ENCODE data around the gene ADRA2C.

Gene ADRA2C

DNA sequence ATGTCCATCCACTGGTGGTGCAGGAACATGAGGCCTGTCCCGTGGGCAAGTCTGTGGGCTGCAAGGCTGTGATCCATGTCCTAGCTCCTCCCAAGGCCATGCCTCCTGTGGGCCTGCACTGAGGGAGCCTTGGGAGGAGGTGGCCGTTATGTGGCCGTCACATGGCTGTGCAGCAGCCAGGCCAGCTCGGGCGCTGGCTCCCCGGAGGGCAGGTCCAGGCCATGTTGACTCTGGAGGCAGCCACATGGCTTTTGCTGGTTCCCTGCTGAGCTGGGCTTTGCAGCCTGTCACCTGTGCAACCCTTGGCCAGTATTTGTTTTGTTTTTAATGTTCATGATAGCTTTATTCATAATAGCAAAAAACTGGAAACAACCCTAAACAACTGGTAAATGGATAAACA lies 13.3 kb downstream of the ADRA2C start:
- no peak overlapping the region for H3K4me3 ChIP-seq (replicated peaks; ENCODE audit: low read depth, low read length)
- TF ChIP-seq, protein P1, sequence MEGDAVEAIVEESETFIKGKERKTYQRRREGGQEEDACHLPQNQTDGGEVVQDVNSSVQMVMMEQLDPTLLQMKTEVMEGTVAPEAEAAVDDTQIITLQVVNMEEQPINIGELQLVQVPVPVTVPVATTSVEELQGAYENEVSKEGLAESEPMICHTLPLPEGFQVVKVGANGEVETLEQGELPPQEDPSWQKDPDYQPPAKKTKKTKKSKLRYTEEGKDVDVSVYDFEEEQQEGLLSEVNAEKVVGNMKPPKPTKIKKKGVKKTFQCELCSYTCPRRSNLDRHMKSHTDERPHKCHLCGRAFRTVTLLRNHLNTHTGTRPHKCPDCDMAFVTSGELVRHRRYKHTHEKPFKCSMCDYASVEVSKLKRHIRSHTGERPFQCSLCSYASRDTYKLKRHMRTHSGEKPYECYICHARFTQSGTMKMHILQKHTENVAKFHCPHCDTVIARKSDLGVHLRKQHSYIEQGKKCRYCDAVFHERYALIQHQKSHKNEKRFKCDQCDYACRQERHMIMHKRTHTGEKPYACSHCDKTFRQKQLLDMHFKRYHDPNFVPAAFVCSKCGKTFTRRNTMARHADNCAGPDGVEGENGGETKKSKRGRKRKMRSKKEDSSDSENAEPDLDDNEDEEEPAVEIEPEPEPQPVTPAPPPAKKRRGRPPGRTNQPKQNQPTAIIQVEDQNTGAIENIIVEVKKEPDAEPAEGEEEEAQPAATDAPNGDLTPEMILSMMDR (IDR thresholded peaks at IDR 0.05; ENCODE audit: low read depth, low read length, missing control alignments), result no peak
- no peak for DNase-seq (ENCODE audit: extremely low read depth, low read depth)

DNA sequence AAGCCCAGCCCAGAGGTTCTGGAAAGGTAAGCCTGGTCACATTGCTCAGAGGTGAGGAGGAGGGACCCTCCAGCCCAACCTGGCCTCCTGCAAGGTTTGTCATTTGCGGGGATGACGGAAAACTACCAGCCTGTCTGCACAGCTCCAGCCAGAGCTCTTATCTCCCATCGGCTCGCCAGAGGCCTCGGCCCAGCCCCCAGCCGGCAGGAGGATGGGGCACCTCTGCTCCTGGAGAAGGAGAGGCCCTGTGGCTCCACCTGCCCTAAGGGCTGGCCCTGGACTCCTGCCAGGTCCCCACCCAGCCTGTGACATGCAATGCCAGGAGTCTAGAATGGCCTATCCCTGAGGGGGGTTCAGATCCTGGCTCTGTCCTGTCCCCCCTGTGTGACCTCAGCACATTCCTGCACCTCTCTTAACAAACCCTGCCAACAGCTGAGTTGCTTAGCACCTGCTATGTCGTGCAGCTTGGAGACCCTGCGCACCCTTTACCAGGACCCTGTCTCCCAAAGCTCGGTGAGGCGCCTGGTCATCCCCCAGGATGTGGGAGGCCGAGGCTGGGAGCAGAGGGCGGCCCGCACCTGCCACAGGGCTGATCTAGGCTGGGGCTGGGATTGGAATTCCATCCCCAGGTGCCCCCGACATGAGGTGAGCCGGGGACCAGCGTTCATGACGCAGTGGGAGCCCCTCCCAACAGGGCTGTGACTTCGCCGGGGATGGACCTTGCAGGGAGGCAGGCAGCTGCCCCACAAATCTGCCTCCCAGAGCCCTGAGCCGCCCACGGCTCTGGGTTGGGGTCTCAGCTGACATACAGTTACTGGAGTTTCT lies 14.4 kb downstream of the ADRA2C start:
- no peak for DNase-seq (ENCODE audit: extremely low read depth, low read depth)
- TF ChIP-seq, protein P1 (IDR thresholded peaks at IDR 0.05; ENCODE audit: low read depth, low read length, missing control alignments), result no peak
- H3K4me3 ChIP-seq (replicated peaks; ENCODE audit: low read depth, low read length), result no peak overlapping the region

DNA sequence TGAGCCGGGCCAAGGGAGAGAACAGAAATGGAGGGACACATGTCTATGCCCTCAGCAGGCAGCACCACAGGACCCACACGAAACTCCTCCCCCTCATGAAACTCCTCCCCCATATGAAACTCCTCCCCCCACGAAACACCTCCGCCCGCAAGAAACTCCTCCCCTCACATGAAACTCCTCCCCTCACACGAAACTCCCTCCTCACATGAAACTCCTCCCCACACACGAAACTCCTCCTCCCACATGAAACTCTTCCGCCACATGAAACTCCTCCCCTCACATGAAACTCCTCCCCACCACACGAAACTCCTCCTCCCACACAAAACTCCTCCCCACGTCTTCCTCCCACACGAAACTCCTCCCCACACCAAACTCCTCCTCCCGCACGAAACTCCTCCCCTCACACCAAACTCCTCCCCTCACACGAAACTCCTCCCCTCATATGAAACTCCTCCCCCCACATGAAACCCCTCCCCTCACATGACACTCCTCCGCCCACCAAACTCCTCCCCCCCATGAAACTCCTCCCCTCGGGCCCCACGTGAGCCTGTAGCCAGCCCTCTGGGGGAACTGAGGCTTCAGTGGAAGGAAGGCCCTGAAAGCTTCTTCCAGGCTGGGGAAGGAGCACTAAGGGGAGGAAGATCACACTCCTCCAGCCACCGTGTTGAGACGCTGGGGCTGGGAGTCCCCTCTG lies 15.2 kb downstream of the ADRA2C start:
- TF ChIP-seq, protein P1 (IDR thresholded peaks at IDR 0.05; ENCODE audit: low read depth, low read length, missing control alignments), result no peak
- no peak for DNase-seq (ENCODE audit: extremely low read depth, low read depth)
- H3K4me3 ChIP-seq (replicated peaks; ENCODE audit: low read depth, low read length), result no peak overlapping the region

DNA sequence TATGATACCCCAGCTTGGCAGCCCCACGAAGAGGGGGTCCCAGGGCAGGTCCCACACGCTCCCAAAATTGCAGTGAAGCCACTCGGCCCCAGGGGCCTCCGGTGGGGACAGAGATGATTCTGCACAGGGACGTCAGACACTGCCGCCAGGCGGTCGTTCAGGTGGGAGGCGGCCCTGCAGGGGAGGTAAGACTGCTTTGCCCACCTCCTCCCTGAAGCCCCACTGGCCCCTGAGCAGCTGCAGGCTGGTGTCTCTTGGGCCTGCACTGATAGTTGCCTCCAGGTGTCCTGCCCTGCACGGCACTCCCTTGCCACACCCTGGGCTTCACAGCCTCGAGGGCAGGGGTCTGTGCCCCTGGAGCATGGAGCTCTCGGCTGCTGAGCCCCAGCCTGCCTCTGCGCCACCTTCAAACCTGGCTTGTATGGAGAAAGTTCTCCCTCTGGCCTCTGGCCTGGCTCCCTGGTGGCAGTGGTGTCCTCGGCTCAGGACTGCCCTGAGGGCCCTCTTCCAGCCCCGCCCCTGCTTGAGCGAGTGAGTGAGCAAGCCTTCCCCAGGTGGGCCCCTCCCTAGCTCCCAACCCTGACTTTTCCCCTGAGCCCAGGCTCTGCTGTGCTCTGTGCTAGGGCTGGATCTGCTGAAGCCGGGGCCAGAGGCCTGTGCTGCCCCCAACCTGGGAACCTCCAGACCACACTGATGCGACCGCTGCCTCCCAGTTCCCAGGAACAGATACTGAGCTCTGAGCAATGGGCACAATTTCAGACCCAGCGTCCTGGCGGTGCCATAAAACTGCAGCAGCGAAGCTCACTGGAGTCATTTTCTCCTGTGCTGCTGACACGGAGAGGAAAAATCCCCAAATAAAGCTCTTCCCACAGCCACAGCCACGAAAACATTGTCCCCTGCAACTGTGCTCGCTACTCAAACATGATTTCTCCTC lies 16.1 kb downstream of the ADRA2C start:
- TF ChIP-seq, protein P1 (IDR thresholded peaks at IDR 0.05; ENCODE audit: low read depth, low read length, missing control alignments), result no peak
- no peak for DNase-seq (ENCODE audit: extremely low read depth, low read depth)
- no peak overlapping the region for H3K4me3 ChIP-seq (replicated peaks; ENCODE audit: low read depth, low read length)

DNA sequence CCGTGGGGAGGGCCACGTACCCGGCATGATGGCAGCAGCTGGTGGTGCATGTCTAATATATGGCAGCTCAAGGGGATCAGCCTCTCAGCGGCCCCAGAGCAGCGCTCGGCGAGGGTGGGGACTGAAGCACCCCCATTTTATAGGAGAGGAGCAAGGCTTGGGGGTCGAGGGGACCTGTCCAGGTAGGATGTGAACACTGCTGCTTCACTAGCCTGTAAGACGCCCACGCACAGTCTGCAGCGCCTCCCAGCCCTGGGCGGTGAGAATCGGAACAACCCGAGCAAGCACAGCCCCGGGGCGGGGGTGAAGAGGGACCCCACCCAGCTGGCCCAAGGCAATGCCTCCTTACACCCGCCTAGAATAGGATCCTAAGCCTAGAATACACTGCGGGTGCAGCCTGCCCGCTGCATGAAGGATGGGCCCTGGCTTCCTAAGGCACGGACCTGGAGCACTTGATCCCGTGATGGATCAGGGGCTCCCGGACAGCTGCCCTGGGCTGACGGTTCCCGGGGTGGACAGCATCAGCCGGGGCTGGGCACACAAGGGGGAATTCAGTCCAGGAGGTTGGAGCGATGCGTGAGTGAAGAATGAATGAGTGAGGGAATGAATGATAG lies 17.6 kb downstream of the ADRA2C start:
- TF ChIP-seq, protein P1 (IDR thresholded peaks at IDR 0.05; ENCODE audit: low read depth, low read length, missing control alignments), result peak; percentile 29

More for the DNA sequence above, 17.6 kb downstream of the ADRA2C start:
- no peak overlapping the region for H3K4me3 ChIP-seq (replicated peaks; ENCODE audit: low read depth, low read length)
- no peak for DNase-seq (ENCODE audit: extremely low read depth, low read depth)
